LNCAP (cell line): ENCODE results near the gene CXCL8.

ENCODE experiments used
- CTCF ChIP-seq: fragments of 450-650 bp; IDR thresholded peaks from 2 replicates; pipeline ENCODE4 v1.5.1; 2017; ENCODE audit warnings: mild to moderate bottlenecking

CXCL8 gene

DNA sequence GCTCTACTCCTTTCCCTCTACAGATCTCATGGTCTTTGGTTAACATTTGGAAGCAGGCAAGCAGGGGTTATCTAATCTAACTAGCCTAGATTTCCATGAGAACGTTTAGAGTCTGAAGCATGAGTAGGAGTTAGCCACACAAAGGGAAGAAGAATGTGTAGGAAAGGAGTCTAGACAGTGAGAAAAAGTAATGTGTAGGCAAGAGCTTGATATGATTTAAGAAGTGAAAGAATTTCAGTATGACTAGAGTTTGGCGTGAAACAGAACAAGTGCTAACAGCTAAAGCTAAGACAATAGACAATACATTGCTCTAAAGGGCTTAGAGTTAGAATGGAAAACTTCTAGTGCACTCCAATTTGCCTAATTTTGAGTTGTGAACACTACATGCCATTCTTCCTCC is 10.8 kb downstream of the CXCL8 start:
- TF ChIP-seq CTCF: no peak

DNA sequence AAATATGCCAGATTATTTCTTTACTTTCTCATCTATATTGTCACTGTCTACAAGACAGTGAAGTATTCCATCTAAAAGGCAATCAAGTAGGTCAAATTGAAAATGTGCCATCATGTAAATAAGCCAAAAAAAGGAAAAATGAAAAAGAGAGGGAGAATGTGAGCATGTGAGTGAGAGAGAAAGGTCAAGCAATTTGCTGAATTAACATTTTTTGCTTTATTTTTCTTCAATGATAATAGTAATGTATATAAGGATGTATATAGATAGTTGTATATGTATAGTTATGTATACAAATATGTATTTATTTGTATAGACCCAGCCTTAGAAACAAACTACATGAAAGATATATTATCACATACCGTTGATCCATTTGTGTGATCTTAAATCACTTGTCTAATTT is 11.5 kb downstream of the CXCL8 start:
- no peak for TF ChIP-seq CTCF

DNA sequence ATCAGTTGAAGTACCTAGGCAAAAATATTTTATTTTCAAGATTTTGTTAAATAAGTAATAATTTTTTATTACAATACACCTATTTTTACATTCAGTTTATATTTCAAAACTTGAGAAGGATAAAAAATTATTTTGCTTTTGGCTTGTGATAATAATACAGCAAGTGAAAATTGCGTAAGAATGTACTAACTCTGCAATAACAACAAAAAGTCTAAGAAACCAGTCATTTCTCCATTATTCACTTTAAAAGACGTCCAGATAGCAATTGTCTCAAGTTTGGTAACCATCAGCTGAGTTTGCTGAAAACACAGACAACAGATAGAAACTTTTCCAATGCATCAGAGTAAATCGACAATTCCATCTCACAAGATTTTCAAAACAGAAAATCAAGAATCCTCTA is 12.1 kb downstream of the CXCL8 start:
- no peak for TF ChIP-seq CTCF

GRCh38 chr4:73753215-73753614 is 12.8 kb downstream of the CXCL8 start:
- TF ChIP-seq CTCF: no peak

- no peak for TF ChIP-seq CTCF
Measured at GRCh38 chr4:73754934-73755333, 14.6 kb downstream of the CXCL8 start.

- no peak for TF ChIP-seq CTCF
Measured at GRCh38 chr4:73759357-73759756, 19.0 kb downstream of the CXCL8 start.

GRCh38 chr4:73761856-73762255 is 21.5 kb downstream of the CXCL8 start:
- TF ChIP-seq CTCF: no peak

DNA sequence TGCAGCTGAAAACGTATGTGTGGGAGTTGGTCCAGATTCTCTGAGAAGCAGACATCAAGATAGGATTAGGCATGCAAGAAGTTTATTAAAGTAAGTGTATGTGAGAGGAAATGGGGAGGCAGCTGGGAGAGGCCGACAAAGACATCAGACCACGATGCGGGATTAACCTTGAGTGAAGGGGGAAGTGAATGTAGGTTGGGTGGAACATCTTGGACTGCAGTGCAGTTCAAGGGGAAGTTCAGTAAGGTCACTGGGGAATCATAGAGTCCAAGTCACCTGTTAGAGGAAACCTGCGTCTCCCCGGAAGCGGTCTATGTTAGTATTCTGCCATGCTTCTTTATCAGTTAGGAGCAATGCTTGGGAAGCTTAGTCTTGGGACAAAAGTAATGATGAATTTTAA is 22.0 kb downstream of the CXCL8 start:
- TF ChIP-seq CTCF: no peak
